Testis (tissue), 2 donors: ENCODE data around the gene KIF18B.

ENCODE experiments used
- CTCF ChIP-seq, 3 experiments: fragments of 450-650 bp in 2 of 3; fragments of 200-600 bp in 1 of 3; sonication (generic) in 1 of 3; IDR thresholded peaks; one replicate each; pipeline ENCODE4 v1.5.1; 2016 to 2019; ENCODE audit warnings: antibody characterized with exemption in 3 of 3, mild to moderate bottlenecking in 2 of 3, moderate library complexity in 1 of 3
- POLR2A ChIP-seq: fragments of 450-650 bp; IDR thresholded peaks from one replicate; pipeline ENCODE4 v1.6.1; 2017; ENCODE audit warnings: antibody characterized with exemption, mild to moderate bottlenecking, moderate library complexity

- TF ChIP-seq CTCF (IDR thresholded peaks at IDR 0.05) (no peak), POLR2A (no peak)
Observed at GRCh38 chr17:44906763-44907728, 40.5 kb downstream of the KIF18B start.
